SK-N-SH (cell line): ENCODE data around the gene SPATC1L. TPM values are rescaled to one million over a fixed set of nuclear protein-coding genes. Genes with fewer than 3 reads are reported as not detected.
A peak's percentile ranks its signal among the peaks of the same experiment; 100 is the strongest.

Source experiments
- CTCF ChIA-PET: fragments of 300-600, 350-600 bp; formaldehyde crosslinking; extraction: SDS; loops from one replicate; lab custom pipeline; 2021; lab: Yijun Ruan, JAX
- POLR2A ChIA-PET: fragments of 350-600 bp; sonication (Branson Sonifier 250); formaldehyde crosslinking; extraction: SDS; loops from one replicate; lab custom pipeline; 2020; ENCODE audit warnings: antibody characterized with exemption, inconsistent platforms; lab: Yijun Ruan, JAX
- DNase-seq: peaks from one replicate; pipeline ENCODE4 v3.0.0; 2012
- H2AFZ ChIP-seq: fragments of 200-600 bp; sonication (generic); 2 replicates; pipeline ENCODE4 v1.8.1; 2016; ENCODE audit warnings: antibody characterized with exemption, mild to moderate bottlenecking, low read depth
- H3F3A ChIP-seq: fragments of 200-600 bp; sonication (generic); replicated peaks from 2 replicates; pipeline ENCODE3; 2016; ENCODE audit warnings: antibody characterized with exemption, mild to moderate bottlenecking; ENCODE audit not compliant: insufficient read depth
- H3K27ac ChIP-seq, 2 experiments: fragments of 200-500 bp in 1 of 2; fragments of 200-600 bp in 1 of 2; sonication (Bioruptor generic) in 1 of 2; sonication (generic), shearing (Covaris generic) in 1 of 2; 2 replicates each; pipeline versions ENCODE4 v1.5.1 to v1.6.1; 2014 to 2016; ENCODE audit warnings: low read depth in 2 of 2, inconsistent platforms in 1 of 2, low read length in 1 of 2, mild to moderate bottlenecking in 1 of 2, mixed read lengths in 1 of 2
- H3K27me3 ChIP-seq: fragments of 200-600 bp; sonication (generic), shearing (Covaris generic); 2 replicates; pipeline ENCODE4 v1.6.1; 2016; ENCODE audit warnings: mixed run types; ENCODE audit not compliant: insufficient read depth
- H3K36me3 ChIP-seq, 2 experiments: fragments of 200-500 bp in 1 of 2; fragments of 200-600 bp in 1 of 2; sonication (Bioruptor generic) in 1 of 2; sonication (generic) in 1 of 2; replicated peaks in 1 of 2; 2 replicates each; pipeline versions ENCODE3 to v1.5.1; 2014 to 2016; ENCODE audit warnings: low read length in 1 of 2, mild to moderate bottlenecking in 1 of 2; ENCODE audit not compliant: insufficient read depth in 2 of 2, control insufficient read depth in 1 of 2
- H3K4me1 ChIP-seq, 2 experiments: fragments of 200-500 bp in 1 of 2; fragments of 200-600 bp in 1 of 2; sonication (Bioruptor generic) in 1 of 2; sonication (generic), shearing (Covaris generic) in 1 of 2; 2 replicates each; pipeline versions ENCODE4 v1.5.1 to v1.6.1; 2014 to 2016; ENCODE audit warnings: low read depth in 1 of 2, low read length in 1 of 2, mixed run types in 1 of 2; ENCODE audit not compliant: insufficient read depth in 2 of 2, control insufficient read depth in 1 of 2
- H3K4me2 ChIP-seq: fragments of 200-600 bp; sonication (generic), shearing (Covaris generic); 2 replicates; pipeline ENCODE4 v1.6.1; 2017; ENCODE audit warnings: mixed run types
- H3K4me3 ChIP-seq, 2 experiments: fragments of 200-500 bp in 1 of 2; fragments of 200-600 bp in 1 of 2; sonication (Bioruptor generic) in 1 of 2; sonication (generic), shearing (Covaris generic) in 1 of 2; 2 replicates each; pipeline versions ENCODE4 v1.5.1 to v1.8.1; 2014 to 2016; ENCODE audit warnings: low read depth in 2 of 2, inconsistent platforms in 1 of 2, low read length in 1 of 2, mild to moderate bottlenecking in 1 of 2, mixed read lengths in 1 of 2, moderate library complexity in 1 of 2
- H3K79me2 ChIP-seq: fragments of 200-600 bp; sonication (generic); 2 replicates; pipeline ENCODE4 v1.8.1; 2017; ENCODE audit warnings: mild to moderate bottlenecking; ENCODE audit not compliant: insufficient read depth
- H3K9ac ChIP-seq: fragments of 200-600 bp; sonication (generic); 2 replicates; pipeline ENCODE4 v1.6.1; 2017; ENCODE audit warnings: mixed run types
- H3K9me2 ChIP-seq: fragments of 200-600 bp; sonication (generic); 2 replicates; pipeline ENCODE4 v1.6.1; 2017; ENCODE audit warnings: mixed run types
- H3K9me3 ChIP-seq: fragments of 200-600 bp; sonication (generic); 2 replicates; pipeline ENCODE4 v1.6.1; 2017; ENCODE audit warnings: mixed run types, mild to moderate bottlenecking, moderate library complexity
- H4K20me1 ChIP-seq: fragments of 200-600 bp; sonication (generic); 2 replicates; pipeline ENCODE4 v1.6.1; 2017; ENCODE audit warnings: mild to moderate bottlenecking, mixed run types; ENCODE audit not compliant: insufficient read depth
- CHD2 ChIP-seq: fragments of 150-350 bp; IDR thresholded peaks from 2 replicates; pipeline ENCODE4 v1.6.1; 2018; ENCODE audit warnings: low read length; ENCODE audit not compliant: partially characterized antibody
- CTCF ChIP-seq: fragments of 200-600 bp; sonication (generic); IDR thresholded peaks from 2 replicates; pipeline ENCODE4 v1.6.1; 2017; ENCODE audit warnings: antibody characterized with exemption, mild to moderate bottlenecking, moderate library complexity
- ELF1 ChIP-seq: IDR thresholded peaks from 2 replicates; pipeline ENCODE4 v1.4.0; 2012
- EP300 ChIP-seq, 2 experiments: IDR thresholded peaks; 2 replicates each; pipeline versions ENCODE4 v1.4.0 to v1.6.1; 2012; ENCODE audit warnings: borderline replicate concordance in 1 of 2, low read depth in 1 of 2, low read length in 1 of 2
- EZH2phosphoT487 ChIP-seq: fragments of 200-600 bp; sonication (generic); IDR thresholded peaks from 2 replicates; pipeline ENCODE4 v1.6.1; 2017; ENCODE audit warnings: low read depth, mixed run types, mild to moderate bottlenecking, antibody characterized with exemption, moderate library complexity, borderline replicate concordance
- FOXJ3 ChIP-seq: sonication (generic); formaldehyde crosslinking; IDR thresholded peaks from 2 replicates; pipeline ENCODE4 v1.5.1; 2020; ENCODE audit warnings: mild to moderate bottlenecking, missing genetic modification reagents
- GABPA ChIP-seq: IDR thresholded peaks from 2 replicates; pipeline ENCODE4 v1.4.0; 2012; ENCODE audit warnings: low read depth, mild to moderate bottlenecking
- MAX ChIP-seq: IDR thresholded peaks from 2 replicates; pipeline ENCODE4 v1.4.0; 2012; ENCODE audit warnings: low read depth
- MEF2A ChIP-seq: IDR thresholded peaks from 2 replicates; pipeline ENCODE4 v1.4.0; 2012; ENCODE audit warnings: low read depth, borderline replicate concordance
- NFIC ChIP-seq: IDR thresholded peaks from 2 replicates; pipeline ENCODE4 v1.4.0; 2012; ENCODE audit warnings: borderline replicate concordance
- NRF1 ChIP-seq: IDR thresholded peaks from 2 replicates; pipeline ENCODE4 v1.6.1; 2012; ENCODE audit warnings: low read depth, mild to moderate bottlenecking, low read length
- RAD21 ChIP-seq: IDR thresholded peaks from 2 replicates; pipeline ENCODE4 v1.6.1; 2012; ENCODE audit warnings: mild to moderate bottlenecking, low read length
- RCOR1 ChIP-seq: fragments of 150-350 bp; IDR thresholded peaks from 2 replicates; pipeline ENCODE4 v1.6.1; 2017; ENCODE audit warnings: antibody characterized with exemption, low read length
- RFX5 ChIP-seq: IDR thresholded peaks from 2 replicates; pipeline ENCODE4 v1.6.1; 2012; ENCODE audit warnings: mild to moderate bottlenecking, improper control_type of control experiment, low read length
- RXRA ChIP-seq: IDR thresholded peaks from 2 replicates; pipeline ENCODE4 v1.4.0; 2012; ENCODE audit warnings: low read depth, mild to moderate bottlenecking, borderline replicate concordance
- SIN3A ChIP-seq: IDR thresholded peaks from 2 replicates; pipeline ENCODE4 v1.6.1; 2012; ENCODE audit warnings: low read depth, mild to moderate bottlenecking, low read length, moderate library complexity, borderline replicate concordance
- SMC3 ChIP-seq: IDR thresholded peaks from 2 replicates; pipeline ENCODE4 v1.6.1; 2012; ENCODE audit warnings: low read depth, low read length, improper control_type of control experiment
- TAF1 ChIP-seq: IDR thresholded peaks from 2 replicates; pipeline ENCODE4 v1.6.1; 2012; ENCODE audit warnings: low read depth, mild to moderate bottlenecking, low read length, moderate library complexity, borderline replicate concordance
- TEAD4 ChIP-seq: IDR thresholded peaks from 2 replicates; pipeline ENCODE4 v1.4.0; 2012; ENCODE audit warnings: mild to moderate bottlenecking, borderline replicate concordance; ENCODE audit not compliant: insufficient read depth
- USF1 ChIP-seq: IDR thresholded peaks from 2 replicates; pipeline ENCODE4 v1.4.0; 2012; ENCODE audit warnings: low read depth, borderline replicate concordance
- WGBS: methylation state at CpG from one replicate; pipeline ENCODE4 v1.1.6; 2017; ENCODE audit warnings: low lambda C conversion rate; 5-methylcytosine and 5-hydroxymethylcytosine counted together
- polyA plus RNA-seq, 3 experiments: library from polyadenylated mRNA; depleted of rRNA; stranded (reverse); fragments of >200 nt; gene quantifications; 2 replicates each; pipeline ENCODE4 v1.2.3, GENCODE V29; 2012

Gene SPATC1L
- polyA plus RNA-seq, 1 of the 3 experiments (the other 2 are of a cell fraction), result 8.3 TPM

GRCh38 chr21:46119637-46120271 is 64.5 kb downstream of the SPATC1L start:
- no peak for TF ChIP-seq EZH2phosphoT487
- no peak for TF ChIP-seq USF1
- TF ChIP-seq NFIC, result no peak
- no peak for TF ChIP-seq RXRA
- no peak for TF ChIP-seq EP300 (IDR thresholded peaks at IDR 0.05; ENCODE audit: borderline replicate concordance in 1 of 2, low read depth in 1 of 2, low read length in 1 of 2)
- TF ChIP-seq RAD21, result no peak
- no peak for TF ChIP-seq CHD2
- no peak for TF ChIP-seq SMC3
- no peak for TF ChIP-seq FOXJ3 (CRISPR knock-in tag)
- TF ChIP-seq RFX5, result no peak
- no peak for TF ChIP-seq MEF2A
- TF ChIP-seq TEAD4, result no peak
- TF ChIP-seq SIN3A, result no peak
- no peak for TF ChIP-seq NRF1
- no peak for TF ChIP-seq ELF1
- TF ChIP-seq MAX, result no peak
- no peak for TF ChIP-seq RCOR1
- no peak for TF ChIP-seq GABPA
- H3K9me3 ChIP-seq, result no peaks in the 10 kb centered on the region
- POLR2A ChIA-PET, result no interaction called here
- H3K36me3 ChIP-seq, result peaks cover 12 to 54% of the 10 kb centered on the region in 2 experiments
- WGBS, result 84% methylated on average over 8 of the region's 14 CpGs
- H3K4me1 ChIP-seq, result no peaks in the 10 kb centered on the region
- CTCF ChIA-PET, result interaction anchor here (0.7 kb wide), 1 partner anchor 12 kb away, joined by 3 read pairs; no protein-coding TSS in a partner anchor
- no peaks in the 10 kb centered on the region for H3F3A ChIP-seq
- DNase-seq, result peak; percentile 27
- H3K27me3 ChIP-seq, result no peaks in the 10 kb centered on the region
- H3K9me2 ChIP-seq, result no peaks in the 10 kb centered on the region
- no peaks in the 10 kb centered on the region for H4K20me1 ChIP-seq
- no peak overlapping the region for H2AFZ ChIP-seq
- H3K27ac ChIP-seq, result no peak overlapping the region
- H3K9ac ChIP-seq, result no peak overlapping the region
- H3K4me2 ChIP-seq, result no peak overlapping the region
- no peaks in the 10 kb centered on the region for H3K79me2 ChIP-seq
- H3K4me3 ChIP-seq, result no peak overlapping the region

- Histone ChIP-seq H3F3A (no peaks in the 10 kb centered on the region), H4K20me1 (no peaks in the 10 kb centered on the region), H3K27me3 (no peaks in the 10 kb centered on the region), H3K36me3 (peaks cover 17 to 57% of the 10 kb centered on the region in 2 experiments), H3K4me3 (no peak overlapping the region), H3K79me2 (no peaks in the 10 kb centered on the region), H3K9ac (no peak overlapping the region), H3K27ac (no peak overlapping the region), H3K9me3 (no peaks in the 10 kb centered on the region), H2AFZ (no peak overlapping the region), H3K4me2 (no peak overlapping the region), H3K4me1 (no peaks in the 10 kb centered on the region), H3K9me2 (no peaks in the 10 kb centered on the region)
- WGBS, result 97% methylated on average over 6 of the region's 12 CpGs
- ChIA-PET CTCF (no interaction called here), POLR2A (no interaction called here)
- no peak for TF ChIP-seq EP300 (IDR thresholded peaks at IDR 0.05; ENCODE audit: borderline replicate concordance in 1 of 2, low read depth in 1 of 2, low read length in 1 of 2)
- TF ChIP-seq SMC3, result no peak
- TF ChIP-seq RFX5, result no peak
- no peak for TF ChIP-seq CHD2
- TF ChIP-seq TAF1, result no peak
- no peak for TF ChIP-seq RCOR1
- TF ChIP-seq CTCF, result no peak
- peak; percentile 21 for DNase-seq
Observed at GRCh38 chr21:46119144-46119636, 65.1 kb downstream of the SPATC1L start.
